Stimulated activated naive CD8-positive, alpha-beta T cell treated with anti-CD3 and anti-CD28 coated beads, Interleukin-15, amount 100 ng/mL, for 72 hours (primary cell): ENCODE results near the gene TSPYL1.
"Not testable (repeated sequence)": the region's sequence is repeated elsewhere in the genome, so short reads cannot be mapped to it uniquely, and the experiment has no call there.

Experiments used
- ATAC-seq: fragments of 150-1000 bp; cut with Tn5 transposase; 2 replicates; pipeline ENCODE4 v1.10.0; 2021; ENCODE audit warnings: mild to moderate bottlenecking, moderate library complexity
- DNase-seq, 2 donors: peaks; one replicate each; pipeline ENCODE4 v3.0.0; 2021 to 2022
- H3K27ac Mint-ChIP-seq, 2 donors: one replicate each; pipeline ENCODE4 v1.8.0; 2022; ENCODE audit warnings: mild to moderate bottlenecking in 2 of 2, mixed read lengths in 2 of 2, moderate library complexity in 2 of 2
- H3K27me3 Mint-ChIP-seq: one replicate; pipeline ENCODE4 v1.8.0; 2022; ENCODE audit warnings: mixed read lengths
- H3K4me1 Mint-ChIP-seq: one replicate; pipeline ENCODE4 v1.8.0; 2022; ENCODE audit warnings: mild to moderate bottlenecking, mixed read lengths
- H3K4me3 Mint-ChIP-seq, 2 donors: one replicate each; pipeline ENCODE4 v1.8.0; 2022; ENCODE audit warnings: mild to moderate bottlenecking in 2 of 2, mixed read lengths in 2 of 2, moderate library complexity in 1 of 2
- H3K9me3 Mint-ChIP-seq, 2 donors: one replicate each; pipeline ENCODE4 v1.8.0; 2022; ENCODE audit warnings: mixed read lengths in 2 of 2

The TSPYL1 gene

DNA sequence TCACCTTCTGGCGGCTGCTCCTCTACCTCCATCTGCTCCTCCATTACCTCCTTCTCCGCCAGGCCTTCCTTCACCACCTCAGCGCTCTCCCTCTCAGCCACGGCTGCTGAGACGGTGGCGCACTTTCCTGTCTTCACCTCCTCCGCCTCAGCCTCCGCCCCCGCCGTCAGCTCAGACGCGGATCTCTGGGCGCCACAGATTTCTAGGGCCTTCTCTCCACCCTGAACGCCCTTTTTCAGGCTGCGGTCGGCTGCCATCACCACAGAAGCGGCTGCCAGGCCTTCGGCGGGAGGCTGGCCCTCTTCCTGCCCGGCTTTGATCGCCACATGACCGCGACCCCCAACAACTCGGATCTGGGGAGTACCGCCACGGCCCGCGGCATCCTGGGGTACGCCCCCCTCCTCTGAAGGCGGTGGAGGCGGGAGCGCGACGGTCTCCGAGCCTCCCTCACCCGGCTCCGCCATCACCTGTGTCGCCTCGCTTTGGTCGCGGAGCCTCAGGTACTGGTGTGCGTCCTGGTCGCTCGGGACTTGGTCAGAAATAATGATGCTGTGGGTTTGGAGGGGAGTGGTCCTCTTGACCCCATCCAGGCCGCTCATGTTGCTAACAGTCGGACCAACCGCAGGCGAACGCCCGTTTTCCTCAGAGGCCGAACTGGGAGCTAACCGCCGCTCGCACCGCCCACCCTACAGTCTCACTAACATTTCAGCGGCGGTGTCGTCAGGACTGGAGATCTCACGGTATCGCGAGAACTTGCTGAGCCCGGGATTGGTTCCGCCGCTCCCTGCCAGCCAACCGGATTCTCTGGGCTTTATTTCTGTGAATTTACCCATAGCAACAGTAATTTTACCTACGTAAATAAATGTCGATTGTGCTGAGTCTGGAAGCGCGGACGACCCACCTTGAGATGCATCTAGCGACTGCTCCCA, at the start of gene TSPYL1:
TSPYL1 (minus strand) TSS at position 699 of the 929 bp plus-strand sequence; CDS start at position 599, 100 bp downstream.
- ATAC-seq (peak; percentile 93), DNase-seq (peak; percentile 91 to 95)
- no peaks in the 10 kb centered on the region for H3K9me3 Mint-ChIP-seq
- H3K4me1 Mint-ChIP-seq = peaks cover 43% of the 10 kb centered on the region
- peak within 1 kb of the TSS; percentile 99 to 100 for H3K27ac Mint-ChIP-seq
- H3K27me3 Mint-ChIP-seq = no peaks in the 10 kb centered on the region
- peak within 1 kb of the TSS; percentile 94 to 96 for H3K4me3 Mint-ChIP-seq

DNA sequence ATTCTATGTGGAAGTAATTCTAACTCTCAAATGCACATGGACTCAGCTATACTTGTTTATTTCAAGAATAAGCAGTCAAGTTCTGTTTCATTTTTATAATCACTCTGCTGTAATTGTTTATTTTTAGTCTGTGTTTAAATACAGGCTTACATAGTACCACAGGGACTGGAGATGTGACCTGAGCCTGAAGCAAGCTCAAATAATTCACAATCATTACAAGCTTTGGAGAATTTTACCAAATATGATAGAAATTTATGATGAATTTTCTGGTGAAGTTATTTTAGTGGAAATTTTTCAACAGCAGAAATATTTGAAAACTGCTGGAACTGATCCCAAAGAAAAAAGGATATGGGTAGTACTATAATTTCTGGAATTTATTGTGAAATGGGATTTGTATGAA, 49.4 kb upstream of the TSPYL1 start:
- H3K4me3 Mint-ChIP-seq = no peak overlapping the region
- no peak overlapping the region for H3K27ac Mint-ChIP-seq
- H3K4me1 Mint-ChIP-seq = no peaks in the 10 kb centered on the region
- DNase-seq = no peak
- no peaks in the 10 kb centered on the region for H3K27me3 Mint-ChIP-seq
- no peak for ATAC-seq
- H3K9me3 Mint-ChIP-seq = peaks cover 0 to 4% of the 10 kb centered on the region in 2 donors

GRCh38 chr6:116328528-116328903, 48.8 kb upstream of the TSPYL1 start:
- Mint-ChIP-seq H3K27me3 (no peaks in the 10 kb centered on the region), H3K27ac (no peak overlapping the region), H3K4me3 (no peak overlapping the region), H3K4me1 (no peaks in the 10 kb centered on the region), H3K9me3 (peaks cover 0 to 4% of the 10 kb centered on the region in 2 donors)
- ATAC-seq (no peak), DNase-seq (no peak)

DNA sequence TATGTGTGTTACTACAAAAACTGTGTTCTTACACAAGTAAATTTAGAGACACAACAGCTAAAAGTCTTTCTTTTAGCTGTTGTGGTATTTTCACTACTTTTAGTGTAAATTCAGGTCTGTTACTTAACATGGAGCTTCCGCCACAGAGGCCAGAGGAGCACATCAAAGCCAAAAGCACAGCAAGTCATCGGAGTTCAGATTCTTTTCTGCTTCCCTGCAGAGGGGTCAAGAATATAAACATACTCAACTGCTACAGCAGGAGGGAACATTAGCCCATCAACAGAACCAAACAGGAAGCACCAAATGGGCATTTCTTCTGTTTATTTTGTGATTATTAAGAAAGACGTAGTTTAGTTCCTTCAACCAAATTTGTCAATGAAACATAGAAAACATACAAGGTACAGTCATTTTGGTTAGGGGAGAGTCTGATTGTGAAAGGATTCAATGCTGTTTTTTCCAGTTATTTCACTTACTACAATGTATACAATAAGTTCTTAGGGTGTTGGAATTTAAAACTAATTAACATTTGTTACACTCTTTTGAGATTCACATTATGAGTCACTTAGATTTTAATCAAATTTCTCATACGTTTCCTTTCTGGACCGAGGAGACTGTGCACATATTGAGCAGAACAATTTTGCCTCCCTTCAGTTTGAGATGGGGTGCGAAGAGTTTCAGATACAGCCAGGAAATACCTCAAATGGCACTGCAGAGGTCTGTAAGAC, 48.2 kb upstream of the TSPYL1 start:
- no peak overlapping the region for H3K27ac Mint-ChIP-seq

GRCh38 chr6:116326996-116327395, 47.3 kb upstream of the TSPYL1 start:
- Mint-ChIP-seq H3K27me3 (no peaks in the 10 kb centered on the region), H3K9me3 (no peaks in the 10 kb centered on the region), H3K4me1 (no peaks in the 10 kb centered on the region), H3K4me3 (no peak overlapping the region), H3K27ac (no peak overlapping the region)
- ATAC-seq = no peak
- DNase-seq = no peak

More for the DNA sequence above, 48.2 kb upstream of the TSPYL1 start:
- no peak for DNase-seq
- ATAC-seq = no peak
- H3K4me3 Mint-ChIP-seq = no peak overlapping the region
- peaks cover 0 to under 1% of the 10 kb centered on the region in 2 donors for H3K9me3 Mint-ChIP-seq
- no peaks in the 10 kb centered on the region for H3K4me1 Mint-ChIP-seq
- H3K27me3 Mint-ChIP-seq = no peaks in the 10 kb centered on the region

GRCh38 chr6:116326181-116326671, 46.5 kb upstream of the TSPYL1 start:
- H3K4me3 Mint-ChIP-seq = no peak overlapping the region
- H3K27me3 Mint-ChIP-seq = no peaks in the 10 kb centered on the region
- no peaks in the 10 kb centered on the region for H3K4me1 Mint-ChIP-seq
- DNase-seq (no peak), ATAC-seq (no peak)
- H3K9me3 Mint-ChIP-seq = no peaks in the 10 kb centered on the region
- H3K27ac Mint-ChIP-seq = no peak overlapping the region

DNA sequence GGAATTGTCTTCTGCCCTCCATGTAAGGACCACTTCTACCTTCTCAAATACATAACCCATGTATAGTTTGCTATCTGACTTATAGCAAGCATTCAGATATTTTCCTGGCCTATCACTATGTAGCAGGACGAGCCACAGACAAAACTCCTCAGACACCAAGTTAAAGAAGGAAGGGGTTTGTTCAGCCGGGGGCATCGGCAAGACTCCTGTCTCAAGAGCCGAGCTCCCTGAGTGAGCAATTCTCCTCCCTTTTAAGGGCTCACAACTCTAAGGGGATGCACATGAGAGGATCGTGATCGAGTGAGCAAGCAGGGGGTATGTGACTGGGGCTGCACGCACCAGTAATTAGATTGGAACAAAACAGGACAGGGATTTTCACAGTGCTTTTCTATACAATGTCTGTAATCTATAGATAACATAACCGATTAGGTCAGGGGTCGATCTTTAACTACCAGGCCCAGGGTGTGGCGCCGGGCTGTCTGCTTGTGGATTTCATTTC, 46.0 kb upstream of the TSPYL1 start:
- ATAC-seq, H3K27me3 Mint-ChIP-seq, H3K4me3 Mint-ChIP-seq, DNase-seq, H3K4me1 Mint-ChIP-seq, H3K27ac Mint-ChIP-seq, H3K9me3 Mint-ChIP-seq: not testable (repeated sequence)

DNA sequence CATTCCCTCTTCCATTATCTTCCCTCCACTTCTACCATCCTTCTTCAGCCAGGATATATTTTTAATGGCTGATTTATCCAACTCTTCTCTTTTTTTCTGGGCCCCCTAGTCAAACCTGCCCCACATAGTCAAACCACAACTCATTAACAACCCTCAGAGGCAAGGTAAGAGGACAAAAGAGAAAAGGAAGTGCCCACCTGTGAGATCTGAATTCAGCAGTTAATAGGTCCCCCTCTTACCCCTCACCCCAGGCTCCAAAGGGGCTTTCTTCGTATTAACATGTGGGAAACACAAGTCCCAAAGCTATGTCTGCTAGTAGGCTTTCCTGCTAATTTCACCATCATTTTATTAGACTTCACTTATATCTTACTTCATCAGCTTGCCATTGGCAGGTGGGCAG, 44.1 kb upstream of the TSPYL1 start:
- Mint-ChIP-seq H3K27me3 (no peaks in the 10 kb centered on the region), H3K27ac (no peak overlapping the region), H3K4me1 (no peaks in the 10 kb centered on the region), H3K4me3 (no peak overlapping the region), H3K9me3 (no peaks in the 10 kb centered on the region)
- no peak for DNase-seq
- ATAC-seq = no peak

DNA sequence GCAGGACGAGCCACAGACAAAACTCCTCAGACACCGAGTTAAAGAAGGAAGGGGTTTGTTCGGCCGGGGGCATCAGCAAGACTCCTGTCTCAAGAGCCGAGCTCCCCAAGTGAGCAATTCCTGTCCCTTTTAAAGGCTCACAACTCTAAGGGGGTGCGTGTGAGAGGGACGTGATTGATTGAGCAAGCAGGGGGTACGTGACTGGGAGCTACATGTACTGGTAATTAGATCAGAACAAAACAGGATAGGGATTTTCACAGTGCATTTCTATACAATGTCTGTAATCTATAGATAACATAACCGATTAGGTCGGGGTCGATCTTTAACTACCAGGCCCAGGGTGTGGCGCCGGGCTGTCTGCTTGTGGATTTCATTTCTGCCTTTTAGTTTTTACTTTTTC, 42.2 kb upstream of the TSPYL1 start:
- H3K4me1 Mint-ChIP-seq, H3K4me3 Mint-ChIP-seq, H3K9me3 Mint-ChIP-seq, H3K27ac Mint-ChIP-seq, H3K27me3 Mint-ChIP-seq, ATAC-seq, DNase-seq: not testable (repeated sequence)

- Mint-ChIP-seq H3K27me3 (no peaks in the 10 kb centered on the region), H3K4me1 (no peaks in the 10 kb centered on the region), H3K27ac (no peak overlapping the region), H3K4me3 (no peak overlapping the region), H3K9me3 (no peaks in the 10 kb centered on the region)
- no peak for ATAC-seq
- no peak for DNase-seq
These were observed 37.2 kb upstream of the TSPYL1 start for GRCh38 chr6:116316772-116317467.

- ATAC-seq (no peak), DNase-seq (no peak)
- H3K27me3 Mint-ChIP-seq = no peaks in the 10 kb centered on the region
- no peaks in the 10 kb centered on the region for H3K4me1 Mint-ChIP-seq
- no peak overlapping the region for H3K27ac Mint-ChIP-seq
- no peak overlapping the region for H3K4me3 Mint-ChIP-seq
- peaks cover 0 to 9% of the 10 kb centered on the region in 2 donors for H3K9me3 Mint-ChIP-seq
These were observed 35.1 kb upstream of the TSPYL1 start for GRCh38 chr6:116314878-116315277.

DNA sequence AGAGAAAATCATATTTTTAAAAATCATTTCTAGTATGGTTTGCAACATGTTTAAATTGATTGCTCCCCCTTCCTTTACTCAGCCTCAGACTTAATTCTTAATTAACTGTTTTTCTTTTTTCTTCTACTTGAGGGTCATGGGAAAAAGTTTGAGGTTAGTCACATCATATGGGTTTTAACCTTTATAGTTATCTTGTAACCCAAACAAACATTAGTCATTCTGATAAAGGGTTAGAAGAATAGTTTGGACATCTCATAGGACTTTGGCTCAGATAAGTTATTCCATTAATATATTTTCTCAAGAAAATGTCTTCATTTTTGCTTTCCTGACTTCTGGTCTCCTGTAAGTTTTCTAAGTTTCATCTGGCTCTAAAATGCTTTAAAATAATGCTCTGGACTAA, 34.5 kb upstream of the TSPYL1 start:
- Mint-ChIP-seq H3K9me3 (peaks cover 0 to 9% of the 10 kb centered on the region in 2 donors), H3K4me3 (no peak overlapping the region), H3K27me3 (no peaks in the 10 kb centered on the region), H3K4me1 (no peaks in the 10 kb centered on the region), H3K27ac (no peak overlapping the region)
- DNase-seq (no peak), ATAC-seq (no peak)

DNA sequence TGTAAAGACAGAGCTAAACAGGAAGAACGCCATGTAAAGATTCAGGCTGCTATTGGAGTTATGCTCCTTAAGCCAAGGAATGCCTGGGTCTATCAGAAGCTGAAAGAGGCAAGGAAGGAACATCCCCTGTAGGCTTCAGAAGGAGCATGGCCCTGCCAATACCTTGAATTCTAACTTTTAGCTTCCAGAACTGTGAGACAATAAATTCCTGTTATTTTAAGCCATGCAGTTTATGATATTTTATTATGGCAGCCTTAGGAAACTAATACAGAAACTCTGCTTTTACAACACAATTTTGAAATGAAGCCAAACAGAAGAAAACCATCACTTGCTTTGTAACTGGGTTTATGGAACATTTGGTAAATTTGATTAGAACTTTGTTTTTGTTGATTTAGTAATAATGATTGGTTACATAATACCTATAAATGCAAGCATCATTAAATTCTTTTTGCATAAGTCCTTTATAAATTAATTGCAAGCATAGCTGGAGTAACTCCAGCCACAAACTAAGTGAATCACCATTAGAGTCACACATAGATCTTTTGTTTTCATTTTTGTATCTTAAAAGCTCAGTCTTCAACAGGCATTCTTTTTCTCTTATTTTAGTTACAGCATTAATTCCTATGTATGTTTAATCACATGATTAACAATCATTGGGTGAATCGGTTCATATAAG, 33.5 kb upstream of the TSPYL1 start:
- DNase-seq (no peak), ATAC-seq (no peak)
- H3K27ac Mint-ChIP-seq = no peak overlapping the region
- no peaks in the 10 kb centered on the region for H3K27me3 Mint-ChIP-seq
- H3K9me3 Mint-ChIP-seq = peaks cover 0 to 9% of the 10 kb centered on the region in 2 donors
- H3K4me3 Mint-ChIP-seq = no peak overlapping the region
- no peaks in the 10 kb centered on the region for H3K4me1 Mint-ChIP-seq

- no peak overlapping the region for H3K27ac Mint-ChIP-seq
- H3K27me3 Mint-ChIP-seq = no peaks in the 10 kb centered on the region
- H3K4me1 Mint-ChIP-seq = no peaks in the 10 kb centered on the region
- DNase-seq (no peak), ATAC-seq (no peak)
- no peak overlapping the region for H3K4me3 Mint-ChIP-seq
- H3K9me3 Mint-ChIP-seq = peaks cover 0 to 9% of the 10 kb centered on the region in 2 donors
These were observed 29.9 kb upstream of the TSPYL1 start for GRCh38 chr6:116309657-116310056.

GRCh38 chr6:116309001-116309400, 29.3 kb upstream of the TSPYL1 start:
- H3K27ac Mint-ChIP-seq = no peak overlapping the region
- no peak overlapping the region for H3K4me3 Mint-ChIP-seq
- DNase-seq = no peak
- no peak for ATAC-seq
- peaks cover 0 to 9% of the 10 kb centered on the region in 2 donors for H3K9me3 Mint-ChIP-seq
- no peaks in the 10 kb centered on the region for H3K27me3 Mint-ChIP-seq
- H3K4me1 Mint-ChIP-seq = no peaks in the 10 kb centered on the region
